GM18502 (cell line): ENCODE measurements around the gene RNASE13.
"Not testable (repeated sequence)": the region's sequence is repeated elsewhere in the genome, so short reads cannot be mapped to it uniquely, and the experiment has no call there.

ENCODE experiments used
- ATAC-seq: cut with Tn5 transposase; IDR thresholded peaks from one replicate; pipeline ENCODE4 v1.9.1; 2021; ENCODE audit warnings: mild to moderate bottlenecking; ENCODE audit not compliant: unreplicated experiment, poor library complexity

Gene RNASE13

GRCh38 chr14:21043387-21043973, 8.9 kb upstream of the RNASE13 start:
- ATAC-seq: no peak

GRCh38 chr14:21042918-21043317, 8.3 kb upstream of the RNASE13 start:
- no peak for ATAC-seq

GRCh38 chr14:21041676-21042433, 7.2 kb upstream of the RNASE13 start, which contains the start of gene RNASE7:
Gene RNASE7 (plus strand): TSS chr14:21042362. CDS start chr14:21042993, 631 bp downstream.
- no peak for ATAC-seq

DNA sequence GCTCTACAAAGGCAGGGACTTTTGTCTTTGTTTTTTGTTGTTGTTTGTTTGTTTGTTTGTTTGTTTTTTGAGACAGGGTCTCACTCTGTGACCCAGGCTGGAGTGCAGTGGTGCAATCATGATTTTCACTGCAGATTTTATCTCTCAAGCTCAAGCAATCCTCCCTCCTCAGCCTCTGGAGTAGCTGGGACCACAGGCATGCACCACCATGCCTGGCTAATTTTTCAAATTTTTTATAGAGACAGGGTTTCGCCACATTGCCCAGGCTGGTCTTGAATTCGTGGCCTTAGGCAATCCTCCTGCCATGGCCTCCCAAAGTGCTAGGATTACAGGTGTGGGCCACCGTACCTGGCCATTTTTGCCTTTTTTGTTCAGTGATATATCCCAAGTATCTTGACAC, 6.3 kb upstream of the RNASE13 start:
- not testable (repeated sequence) for ATAC-seq

GRCh38 chr14:21040370-21040925, 5.8 kb upstream of the RNASE13 start:
- ATAC-seq: no peak

DNA sequence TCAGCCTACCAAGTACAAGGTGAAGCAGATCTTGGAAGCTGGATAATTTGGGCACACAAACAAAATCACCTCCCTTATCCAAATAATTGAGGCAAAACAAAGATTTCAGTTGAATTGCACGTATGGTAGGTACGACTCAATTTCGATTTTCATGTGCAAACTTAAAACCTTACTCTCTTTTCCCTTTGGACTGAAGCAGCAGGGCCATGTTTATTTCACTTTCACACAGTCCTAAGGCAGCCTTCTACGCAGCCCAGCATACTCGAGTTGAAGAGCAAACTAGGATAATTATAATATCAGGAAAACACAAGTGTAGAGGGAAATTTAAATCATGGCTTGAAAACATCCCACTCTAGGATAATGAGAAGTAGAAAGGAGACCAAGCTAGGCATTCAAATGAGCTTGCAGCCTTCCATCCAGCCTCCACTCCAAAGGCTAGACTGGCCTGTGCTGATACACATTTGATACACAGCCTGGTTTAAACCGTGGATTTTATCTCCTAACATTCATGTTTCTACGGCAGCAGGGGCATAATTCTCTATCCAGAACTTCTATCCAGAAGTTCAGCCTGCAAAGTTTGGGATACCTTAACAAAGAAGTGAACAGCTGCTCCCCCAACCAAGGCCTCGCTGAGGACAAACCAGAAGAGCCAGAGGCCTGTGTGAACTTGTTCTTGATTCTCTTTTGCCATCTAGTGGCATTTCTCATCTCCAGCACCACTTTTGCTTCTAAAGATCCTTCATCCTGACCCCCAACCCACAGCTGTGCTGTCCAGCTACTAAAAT, 5.2 kb upstream of the RNASE13 start:
- no peak for ATAC-seq

DNA sequence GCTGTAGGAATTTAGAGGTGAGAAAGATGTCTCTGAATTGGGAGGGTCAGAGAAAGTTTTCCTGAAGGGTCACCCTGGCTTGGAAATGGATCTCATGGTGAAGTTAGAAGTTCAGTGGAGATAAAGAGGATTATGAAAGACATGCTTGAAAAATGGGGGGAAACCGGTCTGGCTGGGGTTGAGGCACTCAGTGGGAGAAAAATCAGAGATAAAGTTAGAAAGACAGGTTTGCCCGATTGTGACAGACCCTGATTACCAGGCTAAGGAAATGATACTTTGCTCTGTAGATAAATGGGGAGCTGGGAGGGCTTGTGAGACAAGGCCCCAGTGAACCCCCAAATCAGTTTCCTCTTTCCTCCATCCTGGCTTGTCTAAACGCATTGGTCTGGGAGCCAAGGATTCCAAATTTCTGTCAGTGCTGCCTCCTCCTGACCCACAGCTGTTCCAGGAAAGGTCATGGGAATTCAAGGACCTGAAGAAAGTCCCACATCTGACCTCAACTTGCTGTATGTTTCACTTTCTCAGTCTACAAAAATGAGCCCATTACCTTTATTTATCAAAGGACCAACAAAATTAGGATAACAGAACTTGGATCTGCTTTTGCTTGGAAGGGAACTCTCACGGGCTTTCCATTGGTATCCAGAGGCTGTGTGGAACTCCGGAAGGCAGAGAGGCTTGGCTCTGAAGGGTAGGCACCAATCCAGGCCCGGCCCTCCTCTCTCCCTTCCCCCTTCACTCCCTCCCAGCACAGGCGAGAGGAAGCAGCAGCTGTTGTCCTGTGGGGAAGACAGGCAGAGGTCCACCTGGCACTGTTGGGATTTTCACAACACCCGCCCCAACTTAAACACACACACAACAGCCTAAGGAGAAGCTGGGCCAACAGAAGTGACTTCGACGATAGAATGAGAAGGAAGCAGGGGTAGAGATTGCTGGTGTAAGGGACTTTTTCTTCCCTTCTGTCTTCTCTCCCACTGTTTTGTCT, 4.1 kb upstream of the RNASE13 start:
- no peak for ATAC-seq

GRCh38 chr14:21037156-21037555, 2.5 kb upstream of the RNASE13 start:
- no peak for ATAC-seq

DNA sequence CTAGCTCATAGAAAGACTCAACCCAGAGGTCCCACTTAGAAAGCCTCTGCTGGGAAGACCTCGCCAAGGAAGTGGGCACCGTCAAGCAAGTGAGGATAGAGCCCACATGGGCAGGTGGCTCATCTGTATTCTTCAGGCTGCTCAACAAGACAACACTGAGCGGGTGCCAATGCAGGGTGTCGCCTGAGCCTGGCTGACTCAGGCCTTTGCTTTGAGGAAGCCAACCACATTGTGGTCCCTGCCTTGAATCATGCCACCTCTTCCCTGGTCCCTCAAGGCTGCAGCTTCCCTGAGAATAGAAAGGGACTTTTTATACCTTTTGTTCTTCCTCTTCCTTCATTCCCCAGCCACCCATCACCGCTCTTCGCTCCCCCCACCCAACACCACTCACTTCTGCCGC, 2.1 kb upstream of the RNASE13 start:
- no peak for ATAC-seq

- ATAC-seq: no peak
Measured at GRCh38 chr14:21033133-21033698, 1.4 kb downstream of the RNASE13 start.

- ATAC-seq: no peak
Measured at GRCh38 chr14:21032326-21033132, 2.1 kb downstream of the RNASE13 start.

GRCh38 chr14:21030531-21030930, 4.1 kb downstream of the RNASE13 start:
- ATAC-seq: no peak

DNA sequence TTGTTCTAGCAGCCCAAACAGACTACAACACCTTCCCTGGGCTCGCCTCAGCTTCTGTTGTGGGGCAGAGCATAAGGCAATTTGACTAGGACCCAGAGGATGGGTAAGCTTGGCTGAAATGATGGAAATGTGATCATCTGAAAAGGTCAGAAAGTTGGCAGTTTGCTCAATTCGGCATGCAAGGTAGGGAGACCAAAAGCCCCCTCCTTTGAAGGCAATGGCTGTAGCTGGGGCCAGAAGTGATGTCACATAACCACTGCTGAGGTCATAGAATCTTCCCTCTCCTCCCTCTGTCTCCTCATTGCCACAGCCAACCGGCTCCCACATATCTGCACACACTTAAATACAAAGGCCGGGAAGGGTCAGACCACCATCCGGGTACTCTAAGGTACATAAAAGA, 4.7 kb downstream of the RNASE13 start, which contains the start of gene TPPP2:
Gene TPPP2 (plus strand): TSS at position 301 of the 400 bp plus-strand sequence. CDS start 365 bp downstream, outside the sequence.
- ATAC-seq: no peak

GRCh38 chr14:21026988-21027315, 7.7 kb downstream of the RNASE13 start:
- no peak for ATAC-seq

- no peak for ATAC-seq
Measured at GRCh38 chr14:21026274-21026987, 8.2 kb downstream of the RNASE13 start.

DNA sequence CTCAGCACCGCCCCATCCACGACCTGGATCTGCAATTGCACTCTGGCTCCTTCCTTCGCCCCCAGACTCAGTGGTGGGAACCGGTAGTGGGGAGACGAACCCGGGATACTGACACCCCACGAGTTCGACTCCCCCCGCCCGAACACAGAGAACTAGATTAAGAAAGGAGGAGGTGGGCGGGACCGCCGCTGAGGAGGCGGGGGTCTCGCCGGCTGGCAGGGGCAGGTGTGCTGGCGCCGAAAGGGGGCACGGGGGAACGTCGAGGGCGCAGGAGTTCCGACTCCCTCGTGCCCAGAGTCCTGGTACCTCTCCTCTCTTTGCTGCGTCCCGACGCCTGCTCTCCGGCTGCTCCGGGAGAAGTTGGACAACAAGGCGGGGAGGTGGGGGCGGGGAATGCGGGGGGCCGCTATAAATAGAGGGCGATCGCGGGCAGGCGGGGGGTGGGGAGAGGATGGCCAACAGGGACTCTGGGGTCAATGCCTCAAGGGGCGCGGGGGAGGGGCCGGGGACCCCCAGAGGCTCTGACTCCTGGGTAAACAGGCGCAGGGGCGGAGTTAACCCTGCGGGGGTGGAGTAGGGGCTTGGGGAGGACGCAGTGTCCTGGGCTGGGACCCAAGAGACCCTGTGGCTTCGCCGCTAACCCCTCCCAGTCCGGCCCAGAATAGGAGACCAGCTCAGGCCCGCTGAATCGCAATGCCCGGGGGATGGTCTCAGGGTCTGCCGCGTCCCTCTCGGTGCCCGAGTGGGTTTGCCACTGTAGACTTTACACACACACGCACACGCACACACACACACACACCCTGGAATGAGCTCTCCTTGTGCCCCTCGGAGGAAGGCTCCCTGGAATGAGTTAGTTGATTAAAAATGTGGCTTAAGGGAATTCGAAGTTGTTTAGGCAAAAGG, 9.0 kb downstream of the RNASE13 start:
- no peak for ATAC-seq
